HepG2 (cell line): ENCODE measurements around the gene ADARB1.

Experiments used
- FOXA3 ChIP-seq: IDR thresholded peaks from 2 replicates; pipeline ENCODE4 v1.6.1; 2016; ENCODE audit warnings: missing genetic modification reagents, missing compliant biosample characterization
- FOXJ3 ChIP-seq: sonication (generic); formaldehyde crosslinking; IDR thresholded peaks from 2 replicates; pipeline ENCODE4 v1.4.0; 2020; ENCODE audit warnings: missing genetic modification reagents, mild to moderate bottlenecking, borderline replicate concordance
- HMG20B ChIP-seq: conservative IDR thresholded peaks from 2 replicates; pipeline ENCODE4 v1.6.1; 2016; ENCODE audit warnings: missing genetic modification reagents, missing compliant biosample characterization
- RAD21 ChIP-seq: fragments of 450-650 bp; formaldehyde crosslinking; IDR thresholded peaks from 2 replicates; pipeline ENCODE4 v1.5.0; 2020; ENCODE audit warnings: mild to moderate bottlenecking
- RBFOX2 ChIP-seq: fragments of 200-400 bp; formaldehyde crosslinking; IDR thresholded peaks from 2 replicates; pipeline ENCODE4 v1.6.1; 2017; ENCODE audit warnings: low read depth, mild to moderate bottlenecking, low read length
- RXRA ChIP-seq: sonication (generic); formaldehyde crosslinking; IDR thresholded peaks from 2 replicates; pipeline ENCODE4 v1.5.1; 2020; ENCODE audit warnings: missing genetic modification reagents
- SIN3A ChIP-seq: IDR thresholded peaks from 2 replicates; pipeline ENCODE4 v1.6.1; 2011; ENCODE audit warnings: low read depth, mild to moderate bottlenecking, control low read depth, low read length, borderline replicate concordance
- TAF1 ChIP-seq: sonication (generic); formaldehyde crosslinking; IDR thresholded peaks from 2 replicates; pipeline ENCODE4 v1.4.0; 2020; ENCODE audit warnings: missing genetic modification reagents
- ZNF280B ChIP-seq: sonication (generic); formaldehyde crosslinking; IDR thresholded peaks from 2 replicates; pipeline ENCODE4 v1.5.0; 2020; ENCODE audit warnings: missing genetic modification reagents, mild to moderate bottlenecking, borderline replicate concordance
- ZNF337 ChIP-seq: sonication (generic); formaldehyde crosslinking; IDR thresholded peaks from 2 replicates; pipeline ENCODE4 v1.5.1; 2020; ENCODE audit warnings: missing genetic modification reagents, low read depth, mild to moderate bottlenecking, borderline replicate concordance
- TF ChIP-seq, protein P1 (sequence below): sonication (generic); formaldehyde crosslinking; IDR thresholded peaks from 2 replicates; pipeline ENCODE4 v1.5.0; 2020; ENCODE audit warnings: mild to moderate bottlenecking, missing genetic modification reagents, moderate library complexity
- TF ChIP-seq, protein P2 (sequence below): IDR thresholded peaks from 2 replicates; pipeline ENCODE4 v1.6.1; 2016

DNA sequence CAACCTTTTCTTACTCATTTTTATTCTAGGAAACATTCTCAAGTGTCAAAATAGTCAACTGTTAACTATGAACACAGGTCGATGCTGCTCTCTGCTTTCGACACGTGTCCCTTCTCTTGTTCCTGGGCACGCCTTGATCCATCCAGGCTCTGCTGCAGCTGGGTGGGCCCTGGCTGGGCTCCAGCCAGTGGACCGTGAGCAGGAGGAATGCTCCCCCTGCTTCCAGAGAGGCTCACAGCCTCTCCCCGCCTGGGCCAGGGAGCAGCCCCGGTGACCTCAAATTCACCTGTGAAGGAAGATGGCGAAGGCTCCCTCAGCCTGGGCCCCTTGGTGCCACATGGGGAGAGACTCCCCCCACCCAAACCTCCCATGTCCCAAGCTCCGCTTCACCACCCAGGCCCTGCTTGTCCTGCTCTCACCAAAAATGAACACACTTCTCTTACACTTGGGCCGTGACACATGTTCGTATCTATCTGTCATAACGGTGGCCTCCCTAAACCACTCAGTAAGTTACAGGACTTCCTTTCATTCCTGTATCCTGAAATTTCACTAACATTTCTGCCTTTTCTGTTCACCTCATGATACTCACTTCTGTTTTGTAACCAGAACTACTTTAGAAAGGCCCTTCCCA lies 24.6 kb upstream of the ADARB1 start:
- TF ChIP-seq ZNF337 = no peak
- TF ChIP-seq ZNF280B (CRISPR knock-in tag) = no peak
- no peak for TF ChIP-seq RAD21 (CRISPR knock-in tag)
- TF ChIP-seq SIN3A = no peak
- TF ChIP-seq RBFOX2 = no peak
- TF ChIP-seq, protein P1, sequence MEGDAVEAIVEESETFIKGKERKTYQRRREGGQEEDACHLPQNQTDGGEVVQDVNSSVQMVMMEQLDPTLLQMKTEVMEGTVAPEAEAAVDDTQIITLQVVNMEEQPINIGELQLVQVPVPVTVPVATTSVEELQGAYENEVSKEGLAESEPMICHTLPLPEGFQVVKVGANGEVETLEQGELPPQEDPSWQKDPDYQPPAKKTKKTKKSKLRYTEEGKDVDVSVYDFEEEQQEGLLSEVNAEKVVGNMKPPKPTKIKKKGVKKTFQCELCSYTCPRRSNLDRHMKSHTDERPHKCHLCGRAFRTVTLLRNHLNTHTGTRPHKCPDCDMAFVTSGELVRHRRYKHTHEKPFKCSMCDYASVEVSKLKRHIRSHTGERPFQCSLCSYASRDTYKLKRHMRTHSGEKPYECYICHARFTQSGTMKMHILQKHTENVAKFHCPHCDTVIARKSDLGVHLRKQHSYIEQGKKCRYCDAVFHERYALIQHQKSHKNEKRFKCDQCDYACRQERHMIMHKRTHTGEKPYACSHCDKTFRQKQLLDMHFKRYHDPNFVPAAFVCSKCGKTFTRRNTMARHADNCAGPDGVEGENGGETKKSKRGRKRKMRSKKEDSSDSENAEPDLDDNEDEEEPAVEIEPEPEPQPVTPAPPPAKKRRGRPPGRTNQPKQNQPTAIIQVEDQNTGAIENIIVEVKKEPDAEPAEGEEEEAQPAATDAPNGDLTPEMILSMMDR = no peak
- no peak for TF ChIP-seq HMG20B (CRISPR knock-in tag)
- TF ChIP-seq RXRA (CRISPR knock-in tag) = no peak
- TF ChIP-seq FOXJ3 (CRISPR knock-in tag) = no peak
- TF ChIP-seq, protein P2, sequence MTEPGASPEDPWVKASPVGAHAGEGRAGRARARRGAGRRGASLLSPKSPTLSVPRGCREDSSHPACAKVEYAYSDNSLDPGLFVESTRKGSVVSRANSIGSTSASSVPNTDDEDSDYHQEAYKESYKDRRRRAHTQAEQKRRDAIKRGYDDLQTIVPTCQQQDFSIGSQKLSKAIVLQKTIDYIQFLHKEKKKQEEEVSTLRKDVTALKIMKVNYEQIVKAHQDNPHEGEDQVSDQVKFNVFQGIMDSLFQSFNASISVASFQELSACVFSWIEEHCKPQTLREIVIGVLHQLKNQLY (CRISPR knock-in tag) = no peak
- no peak for TF ChIP-seq FOXA3
- TF ChIP-seq TAF1 = no peak
